Forelimb muscle (tissue), 1 donor: ENCODE data around the gene PIP5KL1. TPM values are rescaled to one million over a fixed set of nuclear protein-coding genes. Genes with fewer than 3 reads are reported as not detected.
"Not testable (repeated sequence)": the region's sequence is repeated elsewhere in the genome, so short reads cannot be mapped to it uniquely, and the experiment has no call there.

Experiments
- DNase-seq: peaks from one replicate; pipeline ENCODE4 v3.0.0-alpha.2; 2013; ENCODE audit warnings: low read depth
- polyA plus RNA-seq: library from polyadenylated mRNA; unstranded; fragments of 120-200 nt; gene quantifications from one replicate; pipeline ENCODE4 v1.2.1, GENCODE V29; 2013; ENCODE audit not compliant: insufficient read length

PIP5KL1 gene
- polyA plus RNA-seq, 1 donor = 5.3 TPM

DNA sequence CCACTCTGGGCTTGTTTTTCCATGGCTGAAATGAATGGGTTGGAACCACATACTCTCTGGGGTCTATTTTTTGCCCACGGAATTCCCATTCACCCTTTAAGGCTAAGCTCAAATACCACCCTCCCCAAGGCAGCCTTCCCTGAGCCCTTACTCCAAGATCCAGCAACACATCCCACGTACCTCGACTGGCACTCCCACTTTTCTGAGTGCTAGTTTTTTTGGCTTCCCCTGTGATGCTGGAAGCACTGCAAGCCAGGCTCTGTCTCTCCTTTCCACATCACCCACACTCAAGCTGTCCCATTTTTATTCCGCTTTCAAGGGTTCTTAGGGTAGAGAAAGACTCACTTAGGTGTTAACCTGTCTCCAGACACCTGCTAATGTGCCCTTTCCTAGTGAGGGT lies 37.2 kb downstream of the PIP5KL1 start:
- no peak for DNase-seq

- DNase-seq = no peak
These were observed 37.7 kb downstream of the PIP5KL1 start for GRCh38 chr9:127892831-127893230.

- no peak for DNase-seq
These were observed 40.5 kb downstream of the PIP5KL1 start for GRCh38 chr9:127890053-127890452.

DNA sequence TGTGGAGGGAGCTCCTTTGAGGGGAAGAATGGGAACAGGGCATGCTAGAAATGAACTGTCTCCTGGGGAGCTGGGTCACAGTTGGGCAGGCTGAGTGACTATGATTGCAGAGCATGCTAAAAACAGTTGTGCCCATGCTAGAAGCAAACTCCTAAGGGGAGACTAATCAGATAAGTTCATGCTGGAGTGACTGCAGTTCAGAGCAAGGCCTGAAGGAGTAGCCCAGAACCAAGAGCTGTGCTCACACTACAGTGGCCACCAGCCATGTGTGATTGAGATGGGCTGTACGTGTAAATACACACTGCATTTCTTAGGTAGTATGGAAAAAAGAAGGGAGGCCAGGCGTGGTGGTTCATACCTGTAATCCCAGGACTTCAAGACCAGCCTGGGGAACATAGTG lies 42.8 kb downstream of the PIP5KL1 start:
- no peak for DNase-seq

GRCh38 chr9:127886401-127886972 lies 44.1 kb downstream of the PIP5KL1 start:
- DNase-seq = no peak

DNA sequence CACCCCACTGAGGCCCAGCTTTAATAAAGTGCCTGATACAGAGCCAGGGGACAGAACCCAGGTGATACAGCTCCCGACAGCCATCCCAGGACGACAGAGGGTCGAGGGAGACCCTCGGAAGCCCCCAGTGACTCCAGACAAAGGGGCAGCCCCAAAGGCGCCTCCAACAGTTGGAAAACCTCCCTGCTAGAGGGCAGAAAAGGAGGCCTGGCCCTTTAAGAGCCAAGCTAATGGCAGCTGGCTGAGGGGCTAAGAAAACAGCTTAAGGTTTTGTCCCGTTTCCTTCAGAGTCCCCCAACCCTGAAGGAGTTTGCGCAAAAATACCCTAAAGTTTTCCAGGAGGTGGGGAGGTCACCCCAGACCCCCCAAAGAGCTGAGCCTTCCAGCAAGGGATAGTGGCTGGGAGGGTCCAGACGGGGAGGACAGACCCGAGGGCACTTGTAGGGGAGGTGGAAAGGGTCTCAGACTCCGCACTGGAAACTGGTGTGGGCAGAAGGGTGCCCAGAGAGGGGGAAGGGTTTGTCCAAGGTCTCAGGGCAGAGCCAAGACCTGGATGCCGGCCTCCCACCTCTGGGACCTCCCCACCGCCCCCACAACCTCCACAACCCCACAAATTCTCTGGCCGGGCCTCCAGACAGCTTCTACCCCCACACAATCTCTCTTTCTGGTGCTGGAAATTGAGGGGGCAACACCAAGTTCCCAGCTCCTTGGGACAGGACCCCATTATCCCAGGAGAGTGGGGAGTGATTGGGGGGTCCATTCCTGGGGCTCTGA lies 44.9 kb downstream of the PIP5KL1 start:
- no peak for DNase-seq

DNA sequence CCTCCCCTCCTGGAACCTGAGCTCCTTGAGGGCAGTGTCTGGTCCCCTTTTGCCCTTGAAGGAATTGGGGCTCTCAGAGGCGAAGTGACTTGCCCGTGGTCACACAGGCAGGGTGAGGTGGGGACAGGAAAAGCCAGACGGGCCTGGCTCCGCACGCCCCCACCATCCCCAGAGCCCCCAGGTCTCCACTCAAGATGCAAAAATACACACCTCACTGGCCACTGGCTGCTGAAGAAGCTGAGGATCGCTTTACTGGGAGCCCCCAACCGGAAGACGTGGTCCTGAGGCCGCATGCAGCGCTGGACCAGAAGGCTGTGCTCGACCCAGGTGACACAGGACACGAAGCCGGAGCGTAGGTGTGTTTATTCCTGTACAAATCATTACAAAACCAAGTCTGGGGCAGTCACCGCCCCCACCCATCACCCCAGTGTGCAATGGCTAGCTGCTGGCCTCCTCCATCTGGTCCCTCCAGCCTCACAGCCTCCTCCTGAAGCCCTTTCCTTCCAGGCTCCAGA lies 45.5 kb downstream of the PIP5KL1 start:
- DNase-seq = no peak

DNA sequence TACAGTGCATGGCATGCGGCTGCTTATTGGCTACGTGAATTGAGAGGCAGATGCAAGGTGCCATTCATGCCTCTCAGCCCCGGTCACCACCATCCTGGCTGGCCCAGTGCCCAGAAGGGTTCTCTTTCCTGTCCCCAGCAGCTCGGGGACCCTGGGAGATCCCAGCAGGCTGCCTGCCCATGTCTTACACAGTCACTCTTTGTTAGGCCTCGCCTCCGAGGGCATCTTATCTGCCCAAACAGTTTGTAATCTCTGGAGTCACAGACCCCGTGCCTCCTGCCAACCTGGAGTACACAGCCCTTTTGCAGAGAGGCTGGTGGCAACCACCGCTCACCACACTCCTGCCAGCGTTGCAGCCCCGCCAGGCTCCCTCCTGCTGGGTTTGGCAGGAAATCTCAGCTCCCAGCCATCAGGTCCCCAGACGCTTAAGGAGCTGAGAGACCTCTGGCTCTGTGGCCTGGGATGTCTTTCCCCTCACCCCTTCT lies 46.1 kb downstream of the PIP5KL1 start:
- DNase-seq = no peak

DNA sequence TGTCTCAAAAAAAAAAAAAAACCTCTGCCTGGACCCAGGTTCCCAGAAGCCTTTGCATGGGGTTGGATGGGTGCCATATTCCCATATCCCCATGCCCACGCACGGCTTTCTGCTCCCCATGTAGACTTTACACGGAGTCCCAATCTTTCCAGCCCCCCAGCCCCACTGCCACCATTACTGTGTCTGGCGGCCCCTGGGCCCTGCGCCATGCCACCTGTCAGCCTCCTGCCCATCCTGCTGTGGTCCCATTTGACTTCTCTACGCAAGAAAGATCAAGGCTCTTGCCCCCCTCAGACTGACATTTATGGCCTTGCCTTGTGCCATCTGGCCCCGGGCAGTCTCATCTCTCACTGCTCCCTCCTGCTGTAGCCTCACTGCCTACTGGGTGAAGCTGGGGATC lies 46.6 kb downstream of the PIP5KL1 start:
- DNase-seq = no peak

- not testable (repeated sequence) for DNase-seq
These were observed 48.9 kb downstream of the PIP5KL1 start for GRCh38 chr9:127881715-127882114.

- no peak for DNase-seq
These were observed 50.4 kb downstream of the PIP5KL1 start for GRCh38 chr9:127880143-127880542.

GRCh38 chr9:127878652-127879390 lies 51.8 kb downstream of the PIP5KL1 start:
- DNase-seq = no peak

GRCh38 chr9:127878001-127878651 lies 52.5 kb downstream of the PIP5KL1 start:
- DNase-seq = no peak

GRCh38 chr9:127877566-127877998 lies 53.0 kb downstream of the PIP5KL1 start, which contains the start of gene AK1:
Gene AK1 (minus strand): TSS chr9:127877675. CDS start chr9:127874617, 3,058 bp downstream.
- no peak for DNase-seq

GRCh38 chr9:127876764-127877562 lies 53.6 kb downstream of the PIP5KL1 start:
- DNase-seq = no peak

GRCh38 chr9:127876026-127876763 lies 54.4 kb downstream of the PIP5KL1 start:
- no peak for DNase-seq

GRCh38 chr9:127875306-127875966 lies 55.1 kb downstream of the PIP5KL1 start:
- no peak for DNase-seq

GRCh38 chr9:127874301-127875221 lies 56.0 kb downstream of the PIP5KL1 start:
- DNase-seq = no peak
